GM12875 (cell line): Measurements from ENCODE around the gene CRYL1.

Source experiments
- H3K4me3 ChIP-seq: one replicate; pipeline ENCODE4 v1.5.1; 2011; ENCODE audit warnings: low read depth, low read length, control low read depth
- CTCF ChIP-seq: IDR thresholded peaks from 2 replicates; pipeline ENCODE4 v1.5.1; 2011; ENCODE audit warnings: low read depth, mild to moderate bottlenecking, control low read depth, inconsistent platforms, low read length, moderate library complexity, borderline replicate concordance; ENCODE audit not compliant: insufficient read depth

Gene CRYL1

GRCh38 chr13:20431687-20432384 is 93.8 kb downstream of the CRYL1 start:
- no peak for TF ChIP-seq CTCF
- no peak overlapping the region for H3K4me3 ChIP-seq

GRCh38 chr13:20431080-20431479 is 94.6 kb downstream of the CRYL1 start:
- H3K4me3 ChIP-seq = no peak overlapping the region
- TF ChIP-seq CTCF = no peak

- no peak for TF ChIP-seq CTCF
- no peak overlapping the region for H3K4me3 ChIP-seq
Observed at GRCh38 chr13:20430296-20430695, 95.4 kb downstream of the CRYL1 start.

GRCh38 chr13:20429682-20430081 is 96.0 kb downstream of the CRYL1 start:
- TF ChIP-seq CTCF = no peak
- no peak overlapping the region for H3K4me3 ChIP-seq

GRCh38 chr13:20428666-20429644 is 96.7 kb downstream of the CRYL1 start:
- H3K4me3 ChIP-seq = no peak overlapping the region
- no peak for TF ChIP-seq CTCF

GRCh38 chr13:20426766-20427448 is 98.8 kb downstream of the CRYL1 start:
- no peak overlapping the region for H3K4me3 ChIP-seq
- TF ChIP-seq CTCF = no peak
